Measurements from ENCODE around the gene DBI. TPM values are rescaled to one million over a fixed set of nuclear protein-coding genes. Genes with fewer than 3 reads are reported as not detected.

The DBI gene
- total RNA-seq, 1 experiment from 2014 or later, result 253 TPM

DNA sequence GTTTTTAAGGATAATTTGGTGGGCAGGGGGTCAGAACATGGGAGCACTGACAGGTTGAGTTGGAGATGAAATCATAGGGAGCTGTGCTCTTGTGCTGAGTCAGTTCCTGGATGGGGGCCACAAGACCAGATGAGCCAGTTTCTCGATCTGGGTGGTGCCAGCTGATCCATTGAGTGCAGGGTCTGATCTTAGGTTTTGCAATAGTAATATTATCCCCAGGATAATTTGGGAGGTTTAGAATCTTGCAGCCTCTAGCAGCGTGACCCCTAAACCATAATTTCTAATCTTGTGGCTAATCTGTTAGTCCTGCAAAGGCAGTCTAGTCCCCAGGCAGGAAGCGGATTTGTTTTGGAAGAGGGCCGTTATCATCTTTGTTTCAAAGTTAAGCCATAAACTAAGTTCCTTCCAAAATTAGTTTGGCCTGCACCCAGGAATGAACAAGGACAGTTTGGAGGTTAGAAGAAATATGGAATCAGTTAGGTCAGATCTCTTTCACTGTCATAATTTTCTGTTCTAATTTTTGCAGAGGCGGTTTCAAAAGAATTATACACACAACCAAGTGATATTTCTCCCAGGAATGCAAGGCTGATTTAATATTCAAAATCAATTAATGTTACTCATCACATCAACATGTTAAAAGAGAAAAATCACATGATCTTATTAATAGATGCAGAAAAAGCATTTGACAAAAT lies 23.0 kb downstream of the DBI start:
- in situ Hi-C loops (cut with HindIII; ENCODE audit: low pct_unique_long_range_greater_than_20kb, low sequenced_read_pairs) (no loop called here), intact Hi-C loops (cut with micrococcal nuclease; ENCODE audit: unreplicated experiment) (no loop called here)
- ATAC-seq, result no peak
- no peak overlapping the region for H3K4me3 ChIP-seq (ENCODE audit: low read depth in 2 of 2, low read length in 2 of 2)
- no peaks in the 10 kb centered on the region for H3K9me3 ChIP-seq (ENCODE audit: control insufficient read depth, insufficient read depth, low read depth, low read length)
- H3K4me1 ChIP-seq (ENCODE audit: control insufficient read depth, insufficient read depth, low read length), result no peaks in the 10 kb centered on the region
- H3K36me3 ChIP-seq (ENCODE audit: control insufficient read depth, insufficient read depth, low read length), result no peaks in the 10 kb centered on the region
- BruUV-seq (replicated peaks), result no TSS peak
- POLR2A ChIA-PET, result no interaction called here
- TF ChIP-seq, protein P1, sequence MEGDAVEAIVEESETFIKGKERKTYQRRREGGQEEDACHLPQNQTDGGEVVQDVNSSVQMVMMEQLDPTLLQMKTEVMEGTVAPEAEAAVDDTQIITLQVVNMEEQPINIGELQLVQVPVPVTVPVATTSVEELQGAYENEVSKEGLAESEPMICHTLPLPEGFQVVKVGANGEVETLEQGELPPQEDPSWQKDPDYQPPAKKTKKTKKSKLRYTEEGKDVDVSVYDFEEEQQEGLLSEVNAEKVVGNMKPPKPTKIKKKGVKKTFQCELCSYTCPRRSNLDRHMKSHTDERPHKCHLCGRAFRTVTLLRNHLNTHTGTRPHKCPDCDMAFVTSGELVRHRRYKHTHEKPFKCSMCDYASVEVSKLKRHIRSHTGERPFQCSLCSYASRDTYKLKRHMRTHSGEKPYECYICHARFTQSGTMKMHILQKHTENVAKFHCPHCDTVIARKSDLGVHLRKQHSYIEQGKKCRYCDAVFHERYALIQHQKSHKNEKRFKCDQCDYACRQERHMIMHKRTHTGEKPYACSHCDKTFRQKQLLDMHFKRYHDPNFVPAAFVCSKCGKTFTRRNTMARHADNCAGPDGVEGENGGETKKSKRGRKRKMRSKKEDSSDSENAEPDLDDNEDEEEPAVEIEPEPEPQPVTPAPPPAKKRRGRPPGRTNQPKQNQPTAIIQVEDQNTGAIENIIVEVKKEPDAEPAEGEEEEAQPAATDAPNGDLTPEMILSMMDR (IDR thresholded peaks at IDR 0.05), result no peak
- TF ChIP-seq POLR2AphosphoS5 (IDR thresholded peaks at IDR 0.05; ENCODE audit: low read depth, low read length), result no peak
- TF ChIP-seq TCF7L2 (IDR thresholded peaks at IDR 0.05; ENCODE audit: low read depth, low read length), result no peak
- no peak for TF ChIP-seq SIN3A (IDR thresholded peaks at IDR 0.05; ENCODE audit: borderline replicate concordance, insufficient read depth, low read depth, low read length)
- TF ChIP-seq, protein P2, sequence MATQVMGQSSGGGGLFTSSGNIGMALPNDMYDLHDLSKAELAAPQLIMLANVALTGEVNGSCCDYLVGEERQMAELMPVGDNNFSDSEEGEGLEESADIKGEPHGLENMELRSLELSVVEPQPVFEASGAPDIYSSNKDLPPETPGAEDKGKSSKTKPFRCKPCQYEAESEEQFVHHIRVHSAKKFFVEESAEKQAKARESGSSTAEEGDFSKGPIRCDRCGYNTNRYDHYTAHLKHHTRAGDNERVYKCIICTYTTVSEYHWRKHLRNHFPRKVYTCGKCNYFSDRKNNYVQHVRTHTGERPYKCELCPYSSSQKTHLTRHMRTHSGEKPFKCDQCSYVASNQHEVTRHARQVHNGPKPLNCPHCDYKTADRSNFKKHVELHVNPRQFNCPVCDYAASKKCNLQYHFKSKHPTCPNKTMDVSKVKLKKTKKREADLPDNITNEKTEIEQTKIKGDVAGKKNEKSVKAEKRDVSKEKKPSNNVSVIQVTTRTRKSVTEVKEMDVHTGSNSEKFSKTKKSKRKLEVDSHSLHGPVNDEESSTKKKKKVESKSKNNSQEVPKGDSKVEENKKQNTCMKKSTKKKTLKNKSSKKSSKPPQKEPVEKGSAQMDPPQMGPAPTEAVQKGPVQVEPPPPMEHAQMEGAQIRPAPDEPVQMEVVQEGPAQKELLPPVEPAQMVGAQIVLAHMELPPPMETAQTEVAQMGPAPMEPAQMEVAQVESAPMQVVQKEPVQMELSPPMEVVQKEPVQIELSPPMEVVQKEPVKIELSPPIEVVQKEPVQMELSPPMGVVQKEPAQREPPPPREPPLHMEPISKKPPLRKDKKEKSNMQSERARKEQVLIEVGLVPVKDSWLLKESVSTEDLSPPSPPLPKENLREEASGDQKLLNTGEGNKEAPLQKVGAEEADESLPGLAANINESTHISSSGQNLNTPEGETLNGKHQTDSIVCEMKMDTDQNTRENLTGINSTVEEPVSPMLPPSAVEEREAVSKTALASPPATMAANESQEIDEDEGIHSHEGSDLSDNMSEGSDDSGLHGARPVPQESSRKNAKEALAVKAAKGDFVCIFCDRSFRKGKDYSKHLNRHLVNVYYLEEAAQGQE (IDR thresholded peaks at IDR 0.05; ENCODE audit: insufficient read depth in 1 of 2, low read depth in 2 of 2, low read length in 1 of 2), result no peak
- no peak overlapping the region for H3K27ac ChIP-seq (ENCODE audit: low read length)
- CTCF ChIA-PET, result no interaction called here
- no peak for DNase-seq (ENCODE audit: low read depth, low spot score)
- H3K27me3 ChIP-seq (ENCODE audit: control insufficient read depth, insufficient read depth, low read length), result peaks cover 3% of the 10 kb centered on the region; the same call in 1 of the 2 replicates

DNA sequence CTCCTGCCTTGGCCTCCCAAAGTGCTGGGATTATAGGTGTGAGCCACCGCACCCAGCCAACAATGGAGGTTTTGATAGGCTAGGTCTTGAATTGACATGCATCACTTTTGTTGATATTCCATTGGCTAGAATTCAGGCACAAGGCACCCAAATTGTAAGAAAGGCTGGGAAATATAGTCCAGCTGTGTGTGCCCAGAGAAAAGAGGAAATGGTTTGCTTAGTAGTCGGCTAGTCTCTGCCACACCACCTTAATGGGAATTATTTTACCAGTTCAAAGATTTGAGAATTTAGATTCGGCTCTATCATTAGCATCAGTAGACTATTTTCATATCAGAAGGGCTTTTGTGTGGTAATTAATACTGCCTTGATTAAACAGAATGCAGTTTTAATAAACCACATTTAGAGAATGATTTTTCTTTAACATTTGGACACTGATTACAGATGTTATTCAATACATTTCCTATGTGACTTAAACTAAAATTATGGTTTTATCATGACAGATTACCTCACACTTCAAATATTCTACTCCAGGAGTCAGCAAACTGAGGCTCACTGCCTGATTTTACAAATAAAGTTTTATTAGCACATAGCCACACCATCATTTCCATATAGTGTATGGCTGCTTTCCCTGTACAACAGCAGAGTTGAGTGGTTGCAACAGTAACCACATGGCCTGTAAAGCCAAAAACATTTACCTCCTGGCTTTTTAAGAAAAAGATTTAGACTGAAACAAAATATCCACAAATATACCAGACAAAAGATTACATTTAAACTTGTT lies 27.4 kb downstream of the DBI start:
- H3K27ac ChIP-seq (ENCODE audit: low read length), result no peak overlapping the region
- DNase-seq (ENCODE audit: low read depth, low spot score) (no peak), ATAC-seq (no peak)
- H3K4me3 ChIP-seq (ENCODE audit: low read depth in 2 of 2, low read length in 2 of 2), result no peak overlapping the region
- intact Hi-C loops (cut with micrococcal nuclease; ENCODE audit: unreplicated experiment) (no loop called here), in situ Hi-C loops (cut with HindIII; ENCODE audit: low pct_unique_long_range_greater_than_20kb, low sequenced_read_pairs) (no loop called here)
- no peaks in the 10 kb centered on the region for H3K36me3 ChIP-seq (ENCODE audit: control insufficient read depth, insufficient read depth, low read length)
- no TSS peak for BruUV-seq (replicated peaks)
- ChIA-PET POLR2A (no interaction called here), CTCF (no interaction called here)
- H3K9me3 ChIP-seq (ENCODE audit: control insufficient read depth, insufficient read depth, low read depth, low read length), result no peaks in the 10 kb centered on the region
- TF ChIP-seq SIN3A (IDR thresholded peaks at IDR 0.05; ENCODE audit: borderline replicate concordance, insufficient read depth, low read depth, low read length) (no peak), TCF7L2 (IDR thresholded peaks at IDR 0.05; ENCODE audit: low read depth, low read length) (no peak), POLR2AphosphoS5 (IDR thresholded peaks at IDR 0.05; ENCODE audit: low read depth, low read length) (no peak)
- TF ChIP-seq, protein P1 (IDR thresholded peaks at IDR 0.05), result no peak
- TF ChIP-seq, protein P2 (IDR thresholded peaks at IDR 0.05; ENCODE audit: insufficient read depth in 1 of 2, low read depth in 2 of 2, low read length in 1 of 2), result no peak
- peaks cover 3% of the 10 kb centered on the region; the same call in 1 of the 2 replicates for H3K27me3 ChIP-seq (ENCODE audit: control insufficient read depth, insufficient read depth, low read length)
- H3K4me1 ChIP-seq (ENCODE audit: control insufficient read depth, insufficient read depth, low read length), result no peaks in the 10 kb centered on the region
